Transverse colon (tissue), 4 donors: Measurements from ENCODE around the gene CLBA1. TPM values are rescaled to one million over a fixed set of nuclear protein-coding genes. Genes with fewer than 3 reads are reported as not detected.

Experiments used
- DNase-seq: peaks from one replicate; pipeline ENCODE4 v3.0.0-alpha.2; 2019
- H3K27ac ChIP-seq, 4 donors: fragments of 200-600 bp; sonication (generic); 2 replicates each; pipeline ENCODE4 v1.5.1; 2016 to 2018; ENCODE audit warnings: inconsistent platforms in 4 of 4
- H3K27me3 ChIP-seq: fragments of 200-600 bp; sonication (generic); 2 replicates; pipeline ENCODE4 v1.5.1; 2017; ENCODE audit warnings: inconsistent platforms
- H3K36me3 ChIP-seq, 4 donors: fragments of 200-600 bp; sonication (generic); 2 replicates each; pipeline ENCODE4 v1.5.1; 2017 to 2019; ENCODE audit warnings: inconsistent platforms in 4 of 4
- H3K4me1 ChIP-seq, 4 donors: fragments of 200-600 bp; sonication (generic); 2 replicates each; pipeline ENCODE4 v1.5.1; 2017 to 2020; ENCODE audit warnings: inconsistent platforms in 4 of 4
- H3K4me3 ChIP-seq, 4 donors: fragments of 200-600 bp; sonication (generic); 1 replicate in 1 of 4; 2 replicates in 3 of 4; pipeline versions ENCODE4 v1.5.1 to v1.6.1; 2017 to 2019; ENCODE audit warnings: inconsistent platforms in 4 of 4
- H3K9me3 ChIP-seq, 2 donors: fragments of 200-600 bp; sonication (generic); 2 replicates each; pipeline ENCODE4 v1.5.1; 2017 to 2019; ENCODE audit warnings: inconsistent platforms in 2 of 2
- EP300 ChIP-seq: sonication (generic); formaldehyde crosslinking; IDR thresholded peaks from one replicate; pipeline ENCODE4 v1.6.1; 2017; ENCODE audit warnings: antibody characterized with exemption, low read depth
- POLR2A ChIP-seq: fragments of 450-650 bp; IDR thresholded peaks from one replicate; pipeline ENCODE4 v1.6.1; 2016; ENCODE audit warnings: antibody characterized with exemption, mild to moderate bottlenecking, moderate library complexity
- POLR2AphosphoS5 ChIP-seq, 3 donors: sonication (generic); formaldehyde crosslinking; IDR thresholded peaks; one replicate each; pipeline ENCODE4 v1.6.1; 2016; ENCODE audit warnings: antibody characterized with exemption in 3 of 3
- WGBS, 2 donors: methylation state at CpG; one replicate each; pipeline ENCODE4 v1.1.5; 2018; ENCODE audit warnings: low coverage in 1 of 2; 5-methylcytosine and 5-hydroxymethylcytosine counted together
- in situ Hi-C, 4 donors: fragments of 200-750 bp; cut with MboI; loops; one replicate each; pipeline versions ENCODE4 v1.15.0 to v1.15.1; 2017; ENCODE audit warnings: low sequenced_read_pairs in 3 of 4, low pct_ligation_motif_present in 1 of 4, low pct_unique_long_range_greater_than_20kb in 1 of 4
- intact Hi-C: fragments of 100-400 bp; cut with DNase I; formaldehyde crosslinking; loops from one replicate; pipeline ENCODE4 v1.15.1; 2023; ENCODE audit warnings: low total_unique reads
- total RNA-seq, 4 donors: library from RNA; depleted of rRNA; stranded (reverse); fragments of >200 nt; gene quantifications; one replicate each; pipeline ENCODE4 v1.1.0, GENCODE V29; 2016
- TF ChIP-seq, protein P1 (sequence below), 5 experiments: fragments of 200-600 bp in 3 of 5; fragments of 450-650 bp in 2 of 5; sonication (generic) in 3 of 5; IDR thresholded peaks; 1 replicate in 2 of 5; 2 replicates in 3 of 5; pipeline ENCODE4 v1.5.1; 2016 to 2017; ENCODE audit warnings: antibody characterized with exemption in 5 of 5, inconsistent platforms in 3 of 5, mild to moderate bottlenecking in 2 of 5, moderate library complexity in 1 of 5

CLBA1 gene
- total RNA-seq, 4 donors from 2014 or later: 0.40 to 6.7 (median 5.3) TPM

DNA sequence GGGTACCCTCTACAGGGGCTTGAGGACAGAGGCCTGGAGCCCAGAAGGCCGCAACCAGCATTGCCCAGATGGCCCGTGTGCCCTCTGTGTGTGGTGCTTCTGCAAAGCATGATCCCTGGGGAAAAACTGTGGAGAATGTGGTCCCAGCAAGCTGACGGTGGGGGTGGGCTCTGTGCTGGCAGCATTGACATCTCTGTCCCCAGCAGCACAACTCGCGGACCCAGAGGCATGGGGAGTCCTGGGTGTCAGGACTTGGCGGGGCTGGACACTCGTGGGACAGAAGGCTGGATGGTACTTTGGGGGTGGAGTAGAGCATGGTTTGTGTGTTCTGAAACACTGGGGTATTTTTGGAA is 4.3 kb downstream of the CLBA1 start:
- Histone ChIP-seq H3K9me3 (no peaks in the 10 kb centered on the region), H3K36me3 (no peaks in the 10 kb centered on the region), H3K27me3 (no peaks in the 10 kb centered on the region), H3K4me1 (peaks cover 7 to 17% (median 11%) of the 10 kb centered on the region in 4 donors), H3K4me3 (no peak overlapping the region), H3K27ac (no peak overlapping the region)
- no peak for DNase-seq
- 90% methylated on average over 5 of the region's 7 CpGs; no CpG with 5 or more reads in 1 of the 2 donors for WGBS, 2 donors
- in situ Hi-C loops: no loop called here
- TF ChIP-seq POLR2A: no peak
- TF ChIP-seq, protein P1, sequence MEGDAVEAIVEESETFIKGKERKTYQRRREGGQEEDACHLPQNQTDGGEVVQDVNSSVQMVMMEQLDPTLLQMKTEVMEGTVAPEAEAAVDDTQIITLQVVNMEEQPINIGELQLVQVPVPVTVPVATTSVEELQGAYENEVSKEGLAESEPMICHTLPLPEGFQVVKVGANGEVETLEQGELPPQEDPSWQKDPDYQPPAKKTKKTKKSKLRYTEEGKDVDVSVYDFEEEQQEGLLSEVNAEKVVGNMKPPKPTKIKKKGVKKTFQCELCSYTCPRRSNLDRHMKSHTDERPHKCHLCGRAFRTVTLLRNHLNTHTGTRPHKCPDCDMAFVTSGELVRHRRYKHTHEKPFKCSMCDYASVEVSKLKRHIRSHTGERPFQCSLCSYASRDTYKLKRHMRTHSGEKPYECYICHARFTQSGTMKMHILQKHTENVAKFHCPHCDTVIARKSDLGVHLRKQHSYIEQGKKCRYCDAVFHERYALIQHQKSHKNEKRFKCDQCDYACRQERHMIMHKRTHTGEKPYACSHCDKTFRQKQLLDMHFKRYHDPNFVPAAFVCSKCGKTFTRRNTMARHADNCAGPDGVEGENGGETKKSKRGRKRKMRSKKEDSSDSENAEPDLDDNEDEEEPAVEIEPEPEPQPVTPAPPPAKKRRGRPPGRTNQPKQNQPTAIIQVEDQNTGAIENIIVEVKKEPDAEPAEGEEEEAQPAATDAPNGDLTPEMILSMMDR (IDR thresholded peaks at IDR 0.05): no peak
- no peak for TF ChIP-seq EP300
- no peak for TF ChIP-seq POLR2AphosphoS5 (IDR thresholded peaks at IDR 0.05)
- intact Hi-C loops: no loop called here

DNA sequence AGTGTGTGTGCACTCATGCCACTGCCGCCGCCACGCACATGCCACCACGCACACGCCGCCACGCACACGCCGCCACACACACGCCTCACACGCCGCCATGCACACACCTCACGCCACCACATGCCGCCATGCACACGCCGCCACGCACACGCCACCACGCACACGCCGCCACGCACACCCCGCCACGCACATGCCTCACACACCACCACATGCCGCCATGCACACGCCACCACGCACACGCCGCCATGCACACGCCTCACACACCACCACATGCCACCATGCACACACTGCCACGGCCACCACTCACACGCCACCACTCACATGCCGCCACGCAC is 6.3 kb downstream of the CLBA1 start:
- Histone ChIP-seq H3K4me3 (no peak overlapping the region), H3K4me1 (peaks cover 0 to 4% (median 2%) of the 10 kb centered on the region in 4 donors), H3K27me3 (no peaks in the 10 kb centered on the region), H3K27ac (no peak overlapping the region), H3K36me3 (no peaks in the 10 kb centered on the region), H3K9me3 (no peaks in the 10 kb centered on the region)
- intact Hi-C loops: no loop called here
- no peak for DNase-seq
- TF ChIP-seq POLR2A: no peak
- no peak for TF ChIP-seq EP300
- no peak for TF ChIP-seq POLR2AphosphoS5 (IDR thresholded peaks at IDR 0.05)
- TF ChIP-seq, protein P1 (IDR thresholded peaks at IDR 0.05): no peak
- WGBS, 2 donors: 98 to 99% methylated on average over 13 to 34 of the region's 34 CpGs
- in situ Hi-C loops: no loop called here

DNA sequence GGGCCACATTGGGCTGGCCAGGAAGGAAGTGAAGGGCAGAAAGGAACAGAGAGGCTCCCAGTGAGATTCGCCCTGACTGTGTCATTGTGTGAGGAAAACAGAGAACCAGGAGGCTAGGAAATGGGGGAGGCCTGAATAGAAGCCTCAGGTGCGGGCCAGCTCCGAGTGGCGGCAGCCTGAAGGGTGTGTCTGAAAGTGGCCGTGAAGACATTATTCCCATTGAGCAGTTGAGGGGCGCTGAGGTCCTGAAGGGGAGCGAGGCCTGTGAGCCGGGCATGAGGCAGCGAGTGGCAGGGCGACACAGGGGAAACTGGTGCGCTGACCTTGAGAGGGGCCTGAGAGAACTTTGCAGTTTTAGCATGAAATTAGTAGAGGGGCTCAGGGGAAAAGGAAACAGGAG is 6.9 kb downstream of the CLBA1 start:
- intact Hi-C loops: no loop called here
- in situ Hi-C loops: no loop called here
- Histone ChIP-seq H3K4me1 (no peaks in the 10 kb centered on the region), H3K27ac (no peak overlapping the region), H3K9me3 (no peaks in the 10 kb centered on the region), H3K36me3 (no peaks in the 10 kb centered on the region), H3K27me3 (no peaks in the 10 kb centered on the region), H3K4me3 (no peak overlapping the region)
- WGBS, 2 donors: 95 to 97% methylated on average over 6 to 11 of the region's 11 CpGs
- DNase-seq: no peak
- TF ChIP-seq EP300: no peak
- no peak for TF ChIP-seq POLR2A
- TF ChIP-seq POLR2AphosphoS5 (IDR thresholded peaks at IDR 0.05): no peak
- TF ChIP-seq, protein P1 (IDR thresholded peaks at IDR 0.05): no peak

DNA sequence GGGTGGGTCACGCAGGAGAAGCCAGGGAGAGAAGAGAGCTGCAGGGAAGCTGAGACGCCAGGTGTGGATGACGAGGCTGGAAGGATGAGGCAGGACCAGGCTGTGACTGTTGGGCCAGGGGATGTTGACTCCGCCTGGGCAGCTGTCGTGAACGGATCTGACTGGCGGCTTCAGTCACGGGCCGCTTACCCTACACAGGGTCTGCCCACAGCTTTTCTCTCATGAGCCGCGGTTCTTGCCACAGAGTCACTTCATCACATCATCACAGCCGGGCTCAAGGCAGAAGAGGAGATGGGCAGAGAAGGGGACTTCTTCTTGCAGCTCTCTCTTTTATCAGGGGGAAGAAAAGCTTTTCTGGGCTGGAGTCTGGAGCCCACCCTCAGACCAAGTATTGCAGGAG is 7.7 kb downstream of the CLBA1 start:
- Histone ChIP-seq H3K36me3 (no peaks in the 10 kb centered on the region), H3K27me3 (no peaks in the 10 kb centered on the region), H3K4me3 (no peak overlapping the region), H3K9me3 (no peaks in the 10 kb centered on the region), H3K4me1 (no peaks in the 10 kb centered on the region), H3K27ac (no peak overlapping the region)
- no peak for TF ChIP-seq EP300
- TF ChIP-seq, protein P1 (IDR thresholded peaks at IDR 0.05): no peak
- no peak for TF ChIP-seq POLR2AphosphoS5 (IDR thresholded peaks at IDR 0.05)
- TF ChIP-seq POLR2A: no peak
- 86% methylated on average over 12 of the region's 12 CpGs; no CpG with 5 or more reads in 1 of the 2 donors for WGBS, 2 donors
- intact Hi-C loops (no loop called here), in situ Hi-C loops (no loop called here)
- no peak for DNase-seq
